NT2/D1 (cell line): ENCODE measurements around the gene PGC.

ENCODE experiments used
- SUZ12 ChIP-seq: IDR thresholded peaks from 2 replicates; pipeline ENCODE4 v1.6.1; 2011; ENCODE audit not compliant: insufficient read length, insufficient read depth; ENCODE audit errors: extremely low read depth
- YY1 ChIP-seq: IDR thresholded peaks from 2 replicates; pipeline ENCODE4 v1.6.1; 2011; ENCODE audit not compliant: insufficient read length, insufficient read depth
- ZNF274 ChIP-seq: IDR thresholded peaks from 2 replicates; pipeline ENCODE4 v1.6.1; 2011; ENCODE audit warnings: mild to moderate bottlenecking, low read depth, low read length

- TF ChIP-seq SUZ12 (no peak), YY1 (no peak), ZNF274 (no peak)
Observed at GRCh38 chr6:41759106-41759904, 12.1 kb upstream of the PGC start.
